ENCODE measurements around the gene SRP14.

SRP14 gene

GRCh38 chr15:40067921-40068624 is 29.1 kb upstream of the SRP14 start:
- DNase-seq (ENCODE audit: low spot score), result no peak

GRCh38 chr15:40066589-40066988 is 27.6 kb upstream of the SRP14 start:
- no peak for DNase-seq (ENCODE audit: low spot score)

- DNase-seq (ENCODE audit: low spot score), result no peak
These were observed 26.2 kb upstream of the SRP14 start for GRCh38 chr15:40065166-40065565.

GRCh38 chr15:40064231-40064894 is 25.4 kb upstream of the SRP14 start:
- no peak for DNase-seq (ENCODE audit: low spot score)

- peak; percentile 73 for DNase-seq (ENCODE audit: low spot score)
These were observed 24.6 kb upstream of the SRP14 start for GRCh38 chr15:40063563-40064011.

- no peak for DNase-seq (ENCODE audit: low spot score)
These were observed 24.0 kb upstream of the SRP14 start for GRCh38 chr15:40062816-40063562.

- DNase-seq (ENCODE audit: low spot score), result no peak
These were observed 22.4 kb upstream of the SRP14 start for GRCh38 chr15:40061212-40061901.

GRCh38 chr15:40060236-40060961 is 21.4 kb upstream of the SRP14 start:
- no peak for DNase-seq (ENCODE audit: low spot score)

GRCh38 chr15:40059821-40060220 is 20.8 kb upstream of the SRP14 start:
- no peak for DNase-seq (ENCODE audit: low spot score)

GRCh38 chr15:40058476-40059140 is 19.6 kb upstream of the SRP14 start:
- no peak for DNase-seq (ENCODE audit: low spot score)

GRCh38 chr15:40055576-40056293 is 16.8 kb upstream of the SRP14 start:
- no peak for DNase-seq (ENCODE audit: low spot score)

- DNase-seq (ENCODE audit: low spot score), result no peak
These were observed 16.0 kb upstream of the SRP14 start for GRCh38 chr15:40054855-40055575.

GRCh38 chr15:40054605-40054854 is 15.5 kb upstream of the SRP14 start:
- DNase-seq (ENCODE audit: low spot score), result no peak

- no peak for DNase-seq (ENCODE audit: low spot score)
These were observed 15.0 kb upstream of the SRP14 start for GRCh38 chr15:40053831-40054604.

GRCh38 chr15:40053079-40053830 is 14.3 kb upstream of the SRP14 start:
- no peak for DNase-seq (ENCODE audit: low spot score)

- DNase-seq (ENCODE audit: low spot score), result no peak
These were observed 13.6 kb upstream of the SRP14 start for GRCh38 chr15:40052604-40053003.

- no peak for DNase-seq (ENCODE audit: low spot score)
These were observed 12.8 kb upstream of the SRP14 start for GRCh38 chr15:40051616-40052415.
